Coronary artery (tissue), 2 donors: Measurements from ENCODE around the gene HS6ST3.

Source experiments
- DNase-seq: peaks from one replicate; pipeline ENCODE4 v3.0.0-alpha.2; 2017; ENCODE audit warnings: low spot score
- H3K27ac ChIP-seq, 2 donors: fragments of 200-600 bp; sonication (generic); one replicate each; pipeline ENCODE4 v1.5.1; 2016 to 2019
- H3K4me3 ChIP-seq: fragments of 200-600 bp; sonication (generic); 2 replicates; pipeline ENCODE4 v1.5.1; 2016; ENCODE audit warnings: mild to moderate bottlenecking, moderate library complexity
- TF ChIP-seq, protein P1 (sequence below): fragments of 200-600 bp; sonication (generic); IDR thresholded peaks from one replicate; pipeline ENCODE4 v1.5.1; 2019; ENCODE audit warnings: antibody characterized with exemption

HS6ST3 gene

DNA sequence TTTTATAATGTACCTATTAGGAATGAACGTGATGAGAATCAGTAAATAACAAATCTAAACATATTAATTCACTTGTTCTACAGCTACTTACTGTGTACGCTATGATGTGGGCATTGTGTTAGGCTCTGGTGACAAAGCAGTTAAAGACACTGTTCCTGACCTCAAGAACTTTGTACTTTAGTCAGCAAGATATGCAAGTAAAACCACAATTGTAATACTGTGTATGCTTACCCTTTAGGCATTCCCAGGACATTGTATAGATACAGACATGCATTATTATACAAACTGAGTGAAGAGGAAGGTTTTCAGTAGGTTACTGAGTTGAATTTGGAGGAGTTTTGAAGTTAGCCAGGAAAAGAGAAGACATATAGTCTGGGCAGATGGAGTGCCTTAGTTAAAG is 435.8 kb downstream of the HS6ST3 start:
- no peak for DNase-seq
- H3K27ac ChIP-seq = no peak overlapping the region
- TF ChIP-seq, protein P1, sequence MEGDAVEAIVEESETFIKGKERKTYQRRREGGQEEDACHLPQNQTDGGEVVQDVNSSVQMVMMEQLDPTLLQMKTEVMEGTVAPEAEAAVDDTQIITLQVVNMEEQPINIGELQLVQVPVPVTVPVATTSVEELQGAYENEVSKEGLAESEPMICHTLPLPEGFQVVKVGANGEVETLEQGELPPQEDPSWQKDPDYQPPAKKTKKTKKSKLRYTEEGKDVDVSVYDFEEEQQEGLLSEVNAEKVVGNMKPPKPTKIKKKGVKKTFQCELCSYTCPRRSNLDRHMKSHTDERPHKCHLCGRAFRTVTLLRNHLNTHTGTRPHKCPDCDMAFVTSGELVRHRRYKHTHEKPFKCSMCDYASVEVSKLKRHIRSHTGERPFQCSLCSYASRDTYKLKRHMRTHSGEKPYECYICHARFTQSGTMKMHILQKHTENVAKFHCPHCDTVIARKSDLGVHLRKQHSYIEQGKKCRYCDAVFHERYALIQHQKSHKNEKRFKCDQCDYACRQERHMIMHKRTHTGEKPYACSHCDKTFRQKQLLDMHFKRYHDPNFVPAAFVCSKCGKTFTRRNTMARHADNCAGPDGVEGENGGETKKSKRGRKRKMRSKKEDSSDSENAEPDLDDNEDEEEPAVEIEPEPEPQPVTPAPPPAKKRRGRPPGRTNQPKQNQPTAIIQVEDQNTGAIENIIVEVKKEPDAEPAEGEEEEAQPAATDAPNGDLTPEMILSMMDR = no peak
- no peak overlapping the region for H3K4me3 ChIP-seq

DNA sequence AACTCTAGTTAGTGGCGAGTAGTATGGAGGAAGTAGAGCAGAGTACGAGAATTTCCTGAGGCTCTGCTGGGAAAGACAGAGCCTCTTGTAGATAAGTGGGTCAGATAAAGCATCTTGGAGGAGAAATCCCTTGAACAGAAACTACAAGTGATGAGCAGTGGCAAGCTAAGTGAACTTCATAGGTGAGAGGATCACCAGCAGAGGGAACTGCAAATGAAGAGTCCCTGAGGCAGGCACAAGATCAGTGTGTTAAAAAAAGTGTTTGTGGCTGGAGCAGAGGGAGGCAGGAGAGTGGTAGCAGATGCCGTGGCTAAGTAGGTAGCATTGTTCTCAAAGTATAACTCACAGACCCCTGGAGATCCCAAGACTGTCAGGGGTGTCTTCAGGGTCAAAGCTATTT is 437.6 kb downstream of the HS6ST3 start:
- no peak overlapping the region for H3K27ac ChIP-seq
- H3K4me3 ChIP-seq = no peak overlapping the region
- no peak for DNase-seq
- TF ChIP-seq, protein P1 = no peak

DNA sequence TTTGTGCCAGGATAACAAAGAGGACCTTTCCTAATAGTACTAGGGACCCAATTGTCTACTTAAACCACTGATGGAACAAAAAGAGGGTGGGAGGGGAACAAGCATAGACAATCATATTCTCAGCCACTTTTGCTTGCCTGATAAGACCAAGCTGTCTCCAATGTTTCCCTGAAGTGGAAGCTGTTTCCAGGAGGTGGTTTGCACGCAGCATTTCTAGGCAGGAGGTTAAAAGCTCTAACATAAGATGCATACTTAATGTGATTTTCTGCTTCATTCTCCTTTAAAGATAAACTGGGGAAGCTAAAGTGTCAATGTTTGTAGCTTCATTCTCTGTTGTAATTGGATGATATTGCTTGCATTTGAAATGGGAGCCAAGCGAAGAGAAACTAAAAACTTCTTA is 442.9 kb downstream of the HS6ST3 start:
- TF ChIP-seq, protein P1 = no peak
- DNase-seq = no peak
- Histone ChIP-seq H3K27ac (no peak overlapping the region), H3K4me3 (no peak overlapping the region)

DNA sequence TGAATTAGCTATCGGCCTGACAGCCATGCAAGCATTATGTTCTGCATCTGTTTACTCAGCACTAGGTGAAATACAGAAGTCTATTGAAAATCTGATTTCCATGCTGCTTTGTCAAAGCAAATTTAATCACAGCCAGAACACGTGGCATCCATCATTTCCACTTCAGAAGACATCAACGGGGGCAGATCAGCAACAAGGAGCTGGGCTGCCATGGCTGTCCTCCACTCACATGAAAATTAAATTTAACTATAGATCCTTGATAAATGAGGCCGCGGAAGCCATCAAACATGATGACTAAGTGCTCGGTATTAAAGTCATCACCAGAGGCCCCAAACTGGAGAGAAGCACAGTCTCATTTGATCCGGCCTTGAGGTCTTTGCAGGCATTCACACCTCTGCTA is 443.5 kb downstream of the HS6ST3 start:
- no peak overlapping the region for H3K4me3 ChIP-seq
- no peak for DNase-seq
- TF ChIP-seq, protein P1 = no peak
- no peak overlapping the region for H3K27ac ChIP-seq

DNA sequence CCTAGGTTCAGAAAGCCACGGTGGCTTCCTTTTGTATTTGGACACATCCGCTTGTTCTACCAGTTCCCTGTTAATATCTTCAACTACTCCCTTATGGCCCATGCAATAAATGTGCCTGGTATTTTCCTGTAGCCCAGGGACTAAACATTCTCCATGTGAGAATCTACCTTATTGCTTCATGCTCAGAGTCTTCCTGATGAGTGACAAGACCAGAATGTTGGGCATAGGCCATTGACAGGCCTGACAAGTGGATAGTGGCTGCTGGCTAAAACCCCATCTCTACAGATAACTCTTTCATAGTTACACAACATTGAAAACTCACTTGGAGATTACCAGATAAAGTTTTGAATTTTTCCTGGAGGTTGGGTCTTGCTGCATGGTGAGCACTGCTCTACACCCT is 449.9 kb downstream of the HS6ST3 start:
- no peak for DNase-seq
- TF ChIP-seq, protein P1 = no peak

DNA sequence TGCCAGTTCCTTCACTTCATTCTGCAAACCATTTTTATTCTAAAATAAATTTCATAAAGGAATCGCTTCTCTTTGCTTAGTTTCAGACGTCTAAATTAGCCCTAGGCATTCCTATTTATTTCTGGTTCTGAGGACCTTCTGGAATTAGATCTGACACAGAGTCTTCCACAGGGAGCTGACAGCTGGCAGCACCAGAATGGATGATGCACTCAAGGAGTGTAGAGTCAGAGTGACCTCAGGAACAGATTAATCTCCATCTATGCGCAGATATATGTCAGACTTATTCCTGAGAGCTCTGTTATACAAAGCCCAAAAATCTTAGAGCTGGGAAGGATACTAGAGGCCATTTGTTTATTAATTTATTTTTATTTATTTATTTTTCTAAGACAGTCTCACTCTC is 450.8 kb downstream of the HS6ST3 start:
- TF ChIP-seq, protein P1 = no peak
- no peak for DNase-seq
- no peak overlapping the region for H3K27ac ChIP-seq
- H3K4me3 ChIP-seq = no peak overlapping the region

More for the DNA sequence above, 449.9 kb downstream of the HS6ST3 start:
- Histone ChIP-seq H3K27ac (no peak overlapping the region), H3K4me3 (no peak overlapping the region)

DNA sequence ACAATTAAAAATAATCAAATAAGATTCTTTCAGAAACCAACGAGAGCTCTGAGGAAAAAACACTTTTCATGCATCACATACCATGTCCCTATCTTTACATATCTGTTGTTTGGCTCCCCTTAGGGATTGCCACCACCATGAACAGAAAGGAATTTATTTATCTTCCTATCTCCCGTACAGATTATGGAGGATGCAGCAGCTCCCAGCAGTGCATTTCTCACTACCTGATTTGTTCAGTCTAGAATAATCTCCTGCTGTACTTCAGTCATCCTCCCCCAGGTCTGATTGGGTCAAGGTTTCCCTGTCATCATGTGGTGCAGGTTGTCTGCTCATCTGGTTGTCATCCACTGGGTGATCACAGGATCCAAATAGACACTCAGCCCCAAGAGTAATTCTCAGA is 453.1 kb downstream of the HS6ST3 start:
- TF ChIP-seq, protein P1 = no peak
- Histone ChIP-seq H3K27ac (no peak overlapping the region), H3K4me3 (no peak overlapping the region)
- no peak for DNase-seq
